CD4-positive, CD25-positive, alpha-beta regulatory T cell (primary cell): ENCODE data around the gene PEX3. TPM values are rescaled to one million over a fixed set of nuclear protein-coding genes. Genes with fewer than 3 reads are reported as not detected.

Source experiments
- ATAC-seq, 2 donors: fragments of 150-1000 bp; cut with Tn5 transposase; one replicate each; pipeline ENCODE4 v1.10.0; 2021; ENCODE audit warnings: low read depth in 2 of 2, moderate number of reproducible peaks in 2 of 2, moderate library complexity in 1 of 2
- DNase-seq, 3 donors: peaks; one replicate each; pipeline versions ENCODE4 v3.0.0 to v3.0.0-alpha.2; 2012 to 2022; ENCODE audit warnings: mixed read lengths in 1 of 3
- H3K27ac ChIP-seq: one replicate; pipeline ENCODE4 v1.7.0; 2013; ENCODE audit warnings: mild to moderate bottlenecking, low read length; ENCODE audit not compliant: insufficient read depth, poor library complexity, severe bottlenecking
- H3K27me3 ChIP-seq: one replicate; pipeline ENCODE4 v1.7.0; 2013; ENCODE audit warnings: low read length; ENCODE audit not compliant: control insufficient read depth, insufficient read depth
- H3K36me3 ChIP-seq: one replicate; pipeline ENCODE4 v1.7.0; 2013; ENCODE audit warnings: mild to moderate bottlenecking, low read length, moderate library complexity; ENCODE audit not compliant: control insufficient read depth, insufficient read depth
- H3K4me1 ChIP-seq: 2 replicates; pipeline ENCODE4 v1.7.0; 2013; ENCODE audit warnings: mild to moderate bottlenecking, low read length; ENCODE audit not compliant: insufficient read depth, control insufficient read depth, poor library complexity, severe bottlenecking
- H3K4me3 ChIP-seq: one replicate; pipeline ENCODE4 v1.7.0; 2013; ENCODE audit warnings: low read depth, mild to moderate bottlenecking, low read length, moderate library complexity
- H3K9me3 ChIP-seq, 2 experiments: 1 replicate in 1 of 2; 2 replicates in 1 of 2; pipeline ENCODE4 v1.7.0; 2013; ENCODE audit warnings: low read length in 2 of 2, mild to moderate bottlenecking in 1 of 2, moderate library complexity in 1 of 2; ENCODE audit not compliant: control insufficient read depth in 2 of 2
- H3K27ac Mint-ChIP-seq, 3 donors: one replicate each; pipeline ENCODE4 v1.8.0; 2020 to 2022; ENCODE audit warnings: mild to moderate bottlenecking in 3 of 3, mixed read lengths in 3 of 3, moderate library complexity in 2 of 3
- H3K27me3 Mint-ChIP-seq: one replicate; pipeline ENCODE4 v1.8.0; 2022; ENCODE audit warnings: mild to moderate bottlenecking, mixed read lengths
- H3K36me3 Mint-ChIP-seq: one replicate; pipeline ENCODE4 v1.8.0; 2020; ENCODE audit warnings: mixed read lengths
- H3K4me1 Mint-ChIP-seq, 4 donors: one replicate each; pipeline ENCODE4 v1.8.0; 2020 to 2022; ENCODE audit warnings: mixed read lengths in 4 of 4, mild to moderate bottlenecking in 1 of 4
- H3K4me3 Mint-ChIP-seq, 4 donors: one replicate each; pipeline ENCODE4 v1.8.0; 2020 to 2022; ENCODE audit warnings: mild to moderate bottlenecking in 4 of 4, mixed read lengths in 4 of 4, moderate library complexity in 3 of 4
- H3K9me3 Mint-ChIP-seq, 7 donors: one replicate each; pipeline ENCODE4 v1.8.0; 2020 to 2022; ENCODE audit warnings: mixed read lengths in 7 of 7, mild to moderate bottlenecking in 3 of 7, moderate library complexity in 2 of 7
- polyA plus RNA-seq, 4 donors: library from polyadenylated mRNA; unstranded; fragments of 300-500 nt; fragmentation: Illumina TruSeq; gene quantifications; one replicate each; pipeline ENCODE4 v1.2.3, GENCODE V29; 2021
- total RNA-seq: library from RNA; stranded (reverse); gene quantifications from one replicate; pipeline ENCODE4 v1.2.3, GENCODE V29; 2022

PEX3 gene
- total and polyA plus RNA-seq, 5 donors from 2014 or later, result 12.8 to 29.6 (median 24.9) TPM

DNA sequence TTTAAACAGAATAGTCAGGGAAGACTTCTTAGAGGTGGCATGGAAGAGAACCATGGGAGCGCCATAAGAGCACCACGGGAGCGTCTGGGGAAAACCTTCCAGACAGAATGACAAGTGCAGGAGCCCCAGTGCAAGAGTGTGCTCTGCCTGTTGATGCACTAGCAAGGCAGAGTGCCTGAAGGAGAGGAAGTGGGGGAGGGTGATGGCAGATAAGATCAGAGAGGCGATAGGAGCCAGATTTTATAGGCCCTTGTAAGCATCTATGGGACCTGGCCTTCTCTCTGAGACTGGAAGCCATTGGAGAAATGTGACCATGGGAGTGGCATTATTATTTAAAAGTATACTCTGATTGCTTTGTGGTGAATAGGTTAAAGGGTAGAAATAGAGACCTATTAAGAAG, 47.8 kb downstream of the PEX3 start:
- Histone ChIP-seq H3K9me3 (no peaks in the 10 kb centered on the region), H3K27me3 (no peaks in the 10 kb centered on the region), H3K27ac (no peak overlapping the region), H3K36me3 (peaks cover 20% of the 10 kb centered on the region), H3K4me3 (peak overlapping the region; percentile 14), H3K4me1 (peaks cover 12% of the 10 kb centered on the region)
- DNase-seq, result peak in 2 of 3 donors; percentile 30 to 63
- Mint-ChIP-seq H3K36me3 (peaks cover 17% of the 10 kb centered on the region), H3K27ac (peak overlapping the region in 2 of 3 donors; percentile 1 to 37), H3K27me3 (no peaks in the 10 kb centered on the region), H3K9me3 (peaks cover 0 to 5% (median 0%) of the 10 kb centered on the region in 7 donors), H3K4me3 (no peak overlapping the region), H3K4me1 (peaks cover 14 to 24% (median 16%) of the 10 kb centered on the region in 4 donors)
- peak; percentile 72 to 80 for ATAC-seq

DNA sequence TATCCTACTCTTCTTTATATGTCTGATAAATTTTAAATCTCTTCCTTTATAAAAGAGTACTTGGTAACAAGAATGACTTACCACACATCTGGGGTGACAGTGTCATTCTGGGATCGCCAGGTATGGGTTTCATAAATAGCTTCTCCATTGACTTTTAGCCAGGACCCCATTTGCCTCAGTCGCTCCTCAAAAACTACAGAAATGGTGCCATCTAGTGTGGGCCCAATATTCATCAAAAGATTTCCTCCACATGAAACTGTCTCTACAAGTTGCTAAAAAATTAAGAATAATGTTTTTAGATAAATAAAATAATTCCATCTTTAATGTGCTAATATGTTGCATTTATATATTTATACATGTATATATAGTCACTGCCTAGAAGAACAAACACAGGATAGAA, 51.2 kb downstream of the PEX3 start:
- H3K4me3 Mint-ChIP-seq, result no peak overlapping the region
- H3K36me3 ChIP-seq, result peaks cover 13% of the 10 kb centered on the region

DNA sequence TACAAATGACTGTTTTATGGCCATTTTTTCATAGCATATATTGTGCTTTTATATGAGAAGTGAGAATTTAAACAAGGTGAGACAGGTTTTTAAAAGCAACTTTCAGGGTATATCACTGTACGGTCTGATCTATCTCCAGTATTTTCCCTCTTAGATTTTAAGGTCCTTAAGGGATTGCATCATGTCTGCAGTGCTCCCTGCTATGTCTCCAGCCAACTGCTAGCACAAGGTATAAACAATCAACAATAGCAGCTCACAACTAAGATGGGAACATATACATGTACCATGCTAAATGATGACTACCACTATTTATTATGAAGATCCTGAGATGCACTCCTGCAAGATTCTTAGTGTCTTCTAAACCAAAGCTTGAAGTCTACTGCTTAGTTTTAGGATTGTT, 53.8 kb downstream of the PEX3 start:
- Mint-ChIP-seq H3K4me1 (peaks cover 8 to 28% (median 14%) of the 10 kb centered on the region in 4 donors), H3K4me3 (no peak overlapping the region)
- ATAC-seq, result no peak

More for the DNA sequence above, 51.2 kb downstream of the PEX3 start:
- H3K9me3 ChIP-seq, result no peaks in the 10 kb centered on the region
- no peak overlapping the region for H3K4me3 ChIP-seq
- Mint-ChIP-seq H3K4me1 (peaks cover 19 to 34% (median 21%) of the 10 kb centered on the region in 4 donors), H3K27ac (no peak overlapping the region), H3K36me3 (peaks cover 28% of the 10 kb centered on the region), H3K27me3 (no peaks in the 10 kb centered on the region), H3K9me3 (peaks cover 0 to 5% (median 0%) of the 10 kb centered on the region in 7 donors)
- peaks cover 12% of the 10 kb centered on the region for H3K4me1 ChIP-seq
- H3K27me3 ChIP-seq, result no peaks in the 10 kb centered on the region
- DNase-seq (peak in 1 of 3 donors; percentile 29), ATAC-seq (no peak)
- no peak overlapping the region for H3K27ac ChIP-seq

DNA sequence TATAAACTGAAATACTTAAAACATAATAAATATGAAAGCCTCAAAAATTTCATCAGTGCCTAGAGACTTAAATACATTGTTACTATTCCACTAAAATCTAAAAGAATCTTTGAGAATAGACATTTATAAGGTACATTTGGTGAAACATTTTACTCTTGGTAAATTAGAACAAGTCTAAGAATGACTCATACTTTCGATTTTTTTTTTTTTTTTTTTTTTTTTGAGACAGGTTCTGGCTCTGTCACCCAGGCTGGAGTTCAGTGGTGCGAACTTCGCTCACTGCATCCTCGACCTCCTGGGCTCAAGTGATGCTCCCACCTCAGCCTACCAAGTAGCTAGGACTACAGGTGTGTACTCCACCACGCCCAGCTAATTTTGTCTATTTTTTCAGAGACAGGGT, 54.5 kb downstream of the PEX3 start:
- no peaks in the 10 kb centered on the region for H3K27me3 Mint-ChIP-seq
- H3K4me3 Mint-ChIP-seq, result peak overlapping the region in 1 of 4 donors; percentile 36
- no peaks in the 10 kb centered on the region for H3K27me3 ChIP-seq
- H3K4me1 Mint-ChIP-seq, result peaks cover 12 to 34% (median 17%) of the 10 kb centered on the region in 4 donors
- no peak overlapping the region for H3K27ac ChIP-seq
- H3K9me3 ChIP-seq, result no peaks in the 10 kb centered on the region
- ATAC-seq, result no peak
- H3K36me3 Mint-ChIP-seq, result peaks cover 21% of the 10 kb centered on the region
- peaks cover 12% of the 10 kb centered on the region for H3K36me3 ChIP-seq
- no peaks in the 10 kb centered on the region for H3K4me1 ChIP-seq
- H3K4me3 ChIP-seq, result no peak overlapping the region
- peaks cover 0 to 2% (median 0%) of the 10 kb centered on the region in 7 donors for H3K9me3 Mint-ChIP-seq
- peak in 1 of 3 donors; percentile 4 for DNase-seq
- H3K27ac Mint-ChIP-seq, result peak overlapping the region in 2 of 3 donors; percentile 26 to 43

More for the DNA sequence above, 53.8 kb downstream of the PEX3 start:
- Histone ChIP-seq H3K27me3 (no peaks in the 10 kb centered on the region), H3K9me3 (no peaks in the 10 kb centered on the region), H3K4me3 (no peak overlapping the region), H3K4me1 (no peaks in the 10 kb centered on the region), H3K36me3 (peaks cover 12% of the 10 kb centered on the region), H3K27ac (no peak overlapping the region)
- Mint-ChIP-seq H3K36me3 (peaks cover 28% of the 10 kb centered on the region), H3K9me3 (peaks cover 0 to 2% (median 0%) of the 10 kb centered on the region in 7 donors), H3K27ac (peak overlapping the region in 1 of 3 donors; percentile 67), H3K27me3 (no peaks in the 10 kb centered on the region)
- DNase-seq, result no peak

DNA sequence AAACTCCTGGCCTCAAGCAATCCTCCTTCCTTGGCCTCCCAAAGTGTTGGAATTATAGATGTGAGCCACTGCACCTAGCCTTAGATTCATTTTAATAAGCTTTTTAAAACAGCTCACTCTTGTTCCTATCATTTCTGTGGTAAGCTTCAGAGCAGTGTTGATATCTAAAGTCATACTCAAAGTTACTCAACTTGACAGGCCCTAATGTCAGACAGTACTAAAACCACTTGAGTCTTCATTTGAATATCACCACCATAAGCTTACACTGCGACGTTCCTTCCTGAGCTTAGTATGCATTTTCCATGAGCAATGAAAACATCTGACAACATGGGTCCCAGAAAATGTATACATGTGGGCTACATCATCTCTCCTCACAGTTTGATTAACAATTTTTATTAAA, 54.9 kb downstream of the PEX3 start:
- Histone ChIP-seq H3K4me3 (no peak overlapping the region), H3K4me1 (peaks cover 4% of the 10 kb centered on the region), H3K27me3 (no peaks in the 10 kb centered on the region), H3K27ac (no peak overlapping the region), H3K9me3 (no peaks in the 10 kb centered on the region), H3K36me3 (peaks cover 12% of the 10 kb centered on the region)
- DNase-seq (peak in 1 of 3 donors; percentile 22), ATAC-seq (no peak)
- Mint-ChIP-seq H3K27me3 (no peaks in the 10 kb centered on the region), H3K36me3 (peaks cover 19% of the 10 kb centered on the region), H3K27ac (peak overlapping the region in 2 of 3 donors; percentile 26 to 45), H3K4me3 (peak overlapping the region in 1 of 4 donors; percentile 36), H3K4me1 (peaks cover 15 to 34% (median 18%) of the 10 kb centered on the region in 4 donors), H3K9me3 (peaks cover 0 to 2% (median 0%) of the 10 kb centered on the region in 7 donors)

DNA sequence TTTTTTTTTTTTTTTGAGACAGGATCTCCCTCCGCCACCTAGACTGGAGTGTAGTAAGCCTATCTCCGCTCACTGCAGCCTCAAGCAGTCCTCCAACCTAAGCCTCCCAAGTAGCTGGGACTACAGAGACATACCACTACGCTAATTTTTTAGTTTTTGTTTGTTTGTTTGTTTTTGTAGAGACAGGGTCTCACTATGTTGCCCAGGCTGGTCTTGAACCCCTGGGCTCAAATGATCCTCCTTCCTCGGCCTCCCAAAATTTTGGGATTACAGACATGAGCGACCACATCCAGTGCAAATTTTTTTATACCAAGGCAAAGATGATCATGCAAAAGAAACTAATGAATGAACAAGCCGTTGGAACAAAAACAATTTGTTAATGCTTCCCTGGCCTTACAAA, 55.6 kb downstream of the PEX3 start:
- Histone ChIP-seq H3K36me3 (peaks cover 9% of the 10 kb centered on the region), H3K9me3 (no peaks in the 10 kb centered on the region), H3K27ac (no peak overlapping the region), H3K4me3 (no peak overlapping the region), H3K4me1 (peaks cover 11% of the 10 kb centered on the region), H3K27me3 (no peaks in the 10 kb centered on the region)
- peaks cover 19% of the 10 kb centered on the region for H3K36me3 Mint-ChIP-seq
- H3K27me3 Mint-ChIP-seq, result no peaks in the 10 kb centered on the region
- H3K27ac Mint-ChIP-seq, result no peak overlapping the region
- DNase-seq, result no peak
- H3K4me3 Mint-ChIP-seq, result no peak overlapping the region
- no peaks in the 10 kb centered on the region for H3K9me3 Mint-ChIP-seq
- H3K4me1 Mint-ChIP-seq, result peaks cover 21 to 35% (median 24%) of the 10 kb centered on the region in 4 donors
- no peak for ATAC-seq

DNA sequence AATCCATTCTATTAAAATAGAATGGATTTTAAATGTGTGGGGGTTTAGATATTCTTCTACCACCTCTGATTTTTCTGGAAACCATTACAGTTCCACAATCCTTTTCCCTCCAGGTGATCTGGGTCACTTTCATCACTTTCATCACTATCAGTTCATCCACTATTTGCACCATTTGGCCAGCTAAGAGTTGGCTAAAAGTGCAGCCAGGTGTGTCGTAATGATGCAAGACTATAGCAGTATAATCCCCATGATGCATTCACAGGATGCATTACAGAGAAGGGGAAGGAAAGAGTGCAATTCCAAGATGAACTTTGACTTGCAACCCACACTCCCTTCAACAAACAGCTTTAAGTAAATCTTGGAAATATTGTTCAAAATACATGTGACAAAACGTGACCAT, 56.0 kb downstream of the PEX3 start:
- Histone ChIP-seq H3K9me3 (no peaks in the 10 kb centered on the region), H3K4me3 (no peak overlapping the region), H3K4me1 (peaks cover 11% of the 10 kb centered on the region), H3K36me3 (peaks cover 6% of the 10 kb centered on the region), H3K27ac (no peak overlapping the region), H3K27me3 (no peaks in the 10 kb centered on the region)
- Mint-ChIP-seq H3K4me3 (no peak overlapping the region), H3K27me3 (no peaks in the 10 kb centered on the region), H3K36me3 (peaks cover 19% of the 10 kb centered on the region), H3K4me1 (peaks cover 21 to 34% (median 26%) of the 10 kb centered on the region in 4 donors), H3K27ac (no peak overlapping the region), H3K9me3 (no peaks in the 10 kb centered on the region)
- DNase-seq (no peak), ATAC-seq (no peak)
